Endothelial cell of umbilical vein (primary cell): ENCODE measurements around the gene RAB1B.

Experiments used
- EZH2 ChIP-seq: IDR thresholded peaks from 2 replicates; pipeline ENCODE4 v1.6.1; 2012; ENCODE audit warnings: borderline replicate concordance, low read depth, mild to moderate bottlenecking, moderate library complexity, low read length, inconsistent platforms; ENCODE audit not compliant: severe bottlenecking
- JUN ChIP-seq: IDR thresholded peaks from 2 replicates; pipeline ENCODE4 v1.6.1; 2011; ENCODE audit warnings: borderline replicate concordance, low read depth; ENCODE audit not compliant: insufficient read length, insufficient read depth
- MAX ChIP-seq: IDR thresholded peaks from 2 replicates; pipeline ENCODE4 v1.6.1; 2011; ENCODE audit not compliant: insufficient read depth, insufficient read length
- POLR2A ChIP-seq: IDR thresholded peaks from 2 replicates; pipeline ENCODE4 v1.6.1; 2012; ENCODE audit warnings: low read depth, mild to moderate bottlenecking, control low read depth, low read length
- POLR2AphosphoS5 ChIP-seq: IDR thresholded peaks from 2 replicates; pipeline ENCODE4 v1.6.1; 2012; ENCODE audit warnings: low read depth, mild to moderate bottlenecking, control low read depth, low read length, moderate library complexity; ENCODE audit not compliant: insufficient read depth
- TF ChIP-seq, protein P1 (sequence below), 2 donors: IDR thresholded peaks; 1 replicate in 1 of 2; 2 replicates in 1 of 2; pipeline ENCODE4 v1.5.1; 2011; ENCODE audit warnings: low read length in 2 of 2, mild to moderate bottlenecking in 2 of 2, moderate library complexity in 2 of 2, control low read depth in 1 of 2, inconsistent platforms in 1 of 2, low read depth in 1 of 2; ENCODE audit not compliant: insufficient read depth in 1 of 2; ENCODE audit errors: extremely low read depth in 1 of 2

DNA sequence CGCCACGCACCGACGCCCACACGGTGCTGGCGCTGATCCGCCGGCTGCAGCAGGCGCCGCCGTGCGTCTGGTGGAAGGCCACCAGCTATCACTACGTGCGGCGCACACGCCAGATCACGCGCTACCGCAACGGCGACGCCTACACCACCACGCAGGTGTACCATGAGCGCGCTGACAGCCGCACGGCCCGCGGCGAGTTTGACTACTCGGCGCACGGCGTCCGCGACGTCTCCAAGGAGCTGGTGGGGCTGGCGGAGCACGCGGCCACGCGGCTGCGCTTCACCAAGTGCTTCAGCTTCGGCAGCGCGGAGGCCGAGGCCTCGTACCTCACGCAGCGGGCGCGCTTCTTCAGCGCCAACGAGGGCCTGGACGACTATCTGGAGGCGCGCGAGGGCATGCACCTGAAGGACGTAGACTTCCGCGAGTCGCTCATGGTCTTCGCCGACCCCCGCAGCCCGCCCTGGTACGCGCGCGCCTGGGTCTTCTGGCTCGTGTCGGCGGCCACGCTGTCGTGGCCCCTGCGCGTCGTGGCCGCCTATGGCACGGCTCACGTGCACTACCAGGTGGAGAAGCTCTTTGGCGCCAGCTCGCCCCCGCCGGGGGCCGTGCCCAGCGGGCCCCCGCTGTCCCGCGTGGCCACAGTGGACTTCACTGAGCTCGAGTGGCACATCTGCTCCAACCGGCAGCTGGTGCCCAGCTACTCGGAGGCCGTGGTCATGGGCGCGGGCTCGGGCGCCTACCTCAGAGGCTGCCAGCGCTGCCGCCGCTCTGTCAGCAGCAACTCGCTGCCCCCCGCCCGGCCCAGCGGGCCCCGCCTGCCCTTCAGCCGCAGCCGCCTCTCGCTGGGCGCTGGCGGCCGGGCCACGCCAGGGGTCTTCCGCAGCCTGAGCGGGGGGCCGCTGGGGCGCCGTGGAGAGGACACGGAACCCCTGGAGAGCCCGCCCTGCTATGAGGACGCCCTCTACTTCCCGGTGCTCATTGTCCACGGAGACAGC is 26.5 kb downstream of the RAB1B start:
- TF ChIP-seq, protein P1, sequence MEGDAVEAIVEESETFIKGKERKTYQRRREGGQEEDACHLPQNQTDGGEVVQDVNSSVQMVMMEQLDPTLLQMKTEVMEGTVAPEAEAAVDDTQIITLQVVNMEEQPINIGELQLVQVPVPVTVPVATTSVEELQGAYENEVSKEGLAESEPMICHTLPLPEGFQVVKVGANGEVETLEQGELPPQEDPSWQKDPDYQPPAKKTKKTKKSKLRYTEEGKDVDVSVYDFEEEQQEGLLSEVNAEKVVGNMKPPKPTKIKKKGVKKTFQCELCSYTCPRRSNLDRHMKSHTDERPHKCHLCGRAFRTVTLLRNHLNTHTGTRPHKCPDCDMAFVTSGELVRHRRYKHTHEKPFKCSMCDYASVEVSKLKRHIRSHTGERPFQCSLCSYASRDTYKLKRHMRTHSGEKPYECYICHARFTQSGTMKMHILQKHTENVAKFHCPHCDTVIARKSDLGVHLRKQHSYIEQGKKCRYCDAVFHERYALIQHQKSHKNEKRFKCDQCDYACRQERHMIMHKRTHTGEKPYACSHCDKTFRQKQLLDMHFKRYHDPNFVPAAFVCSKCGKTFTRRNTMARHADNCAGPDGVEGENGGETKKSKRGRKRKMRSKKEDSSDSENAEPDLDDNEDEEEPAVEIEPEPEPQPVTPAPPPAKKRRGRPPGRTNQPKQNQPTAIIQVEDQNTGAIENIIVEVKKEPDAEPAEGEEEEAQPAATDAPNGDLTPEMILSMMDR (IDR thresholded peaks at IDR 0.05; ENCODE audit: extremely low read depth in 1 of 2, insufficient read depth in 1 of 2, low read depth in 1 of 2, low read length in 2 of 2), result no peak
- TF ChIP-seq POLR2AphosphoS5 (no peak), POLR2A (no peak), JUN (no peak), EZH2 (no peak), MAX (no peak)
